A673 (cell line): ENCODE data around the gene SESN1. TPM values are rescaled to one million over a fixed set of nuclear protein-coding genes. Genes with fewer than 3 reads are reported as not detected.

Experiments used
- BruUV-seq: library from RNA; stranded (reverse); fragments of 400-500 nt; replicated peaks from 2 replicates; lab custom pipeline; 2021; lab: Mats Ljungman, UMichigan
- CTCF ChIA-PET: fragments of 300-600 bp; sonication (Branson Sonifier 250); formaldehyde crosslinking; loops from one replicate; lab custom pipeline; 2022; ENCODE audit warnings: antibody characterized with exemption; lab: Charles Lee
- POLR2A ChIA-PET: fragments of 300-600 bp; sonication (Branson Sonifier 250); formaldehyde crosslinking; loops from one replicate; lab custom pipeline; 2022; ENCODE audit warnings: antibody characterized with exemption; ENCODE audit not compliant: low non-redundant PET; lab: Charles Lee
- DNase-seq: peaks from one replicate; pipeline ENCODE4 v3.0.0-alpha.2; 2015; ENCODE audit warnings: low spot score
- H3K27ac ChIP-seq: fragments of 200-600 bp; sonication (generic); 2 replicates; pipeline ENCODE4 v1.5.1; 2016; ENCODE audit warnings: mixed run types, low read depth, mild to moderate bottlenecking, mixed read lengths, antibody characterized with exemption, low read length; ENCODE audit not compliant: poor library complexity, severe bottlenecking
- H3K27me3 ChIP-seq: fragments of 200-600 bp; sonication (generic); replicated peaks from 2 replicates; pipeline ENCODE4 v1.6.1; 2017; ENCODE audit warnings: mixed run types, low read depth, mild to moderate bottlenecking, mixed read lengths, antibody characterized with exemption, low read length; ENCODE audit not compliant: insufficient read depth, poor library complexity
- H3K36me3 ChIP-seq: fragments of 200-600 bp; sonication (generic); 2 replicates; pipeline ENCODE4 v1.6.1; 2016; ENCODE audit warnings: mixed run types, mild to moderate bottlenecking, mixed read lengths, antibody characterized with exemption, low read length; ENCODE audit not compliant: insufficient read depth, poor library complexity, severe bottlenecking
- H3K4me1 ChIP-seq: fragments of 200-600 bp; sonication (generic); 2 replicates; pipeline ENCODE4 v1.6.1; 2017; ENCODE audit warnings: mixed run types, mild to moderate bottlenecking, mixed read lengths, antibody characterized with exemption, low read length; ENCODE audit not compliant: insufficient read depth, poor library complexity, severe bottlenecking
- H3K4me3 ChIP-seq: fragments of 200-600 bp; sonication (generic); 2 replicates; pipeline ENCODE4 v1.5.1; 2016; ENCODE audit warnings: low read depth, mixed run types, mild to moderate bottlenecking, mixed read lengths, low read length; ENCODE audit not compliant: poor library complexity, severe bottlenecking
- H3K9me3 ChIP-seq: fragments of 200-600 bp; sonication (generic); 2 replicates; pipeline ENCODE4 v1.6.1; 2016; ENCODE audit warnings: mixed run types, low read depth, mild to moderate bottlenecking, mixed read lengths, antibody characterized with exemption, low read length; ENCODE audit not compliant: poor library complexity, severe bottlenecking
- EZH2 ChIP-seq: fragments of 200-600 bp; sonication (generic); IDR thresholded peaks from 2 replicates; pipeline ENCODE4 v1.6.1; 2017; ENCODE audit warnings: borderline replicate concordance, low read depth, mild to moderate bottlenecking, mixed read lengths, antibody characterized with exemption, low read length; ENCODE audit not compliant: poor library complexity, severe bottlenecking
- intact Hi-C: fragments of 100-400 bp; cut with micrococcal nuclease; formaldehyde crosslinking; loops from one replicate; pipeline ENCODE4 v1.10.0; 2022; ENCODE audit not compliant: unreplicated experiment
- total RNA-seq: library from RNA; stranded (reverse); gene quantifications from 2 replicates; pipeline ENCODE4 v1.2.3, GENCODE V29; 2021
- TF ChIP-seq, protein P1 (sequence below): fragments of 300-800, 200-600 bp; sonication (generic); conservative IDR thresholded peaks from 2 replicates; pipeline ENCODE4 v1.5.1; 2017; ENCODE audit warnings: low read depth, mild to moderate bottlenecking, antibody characterized with exemption, low read length, moderate library complexity, mixed read lengths

Gene SESN1
- total RNA-seq, 1 experiment from 2014 or later, result 4.1 TPM

DNA sequence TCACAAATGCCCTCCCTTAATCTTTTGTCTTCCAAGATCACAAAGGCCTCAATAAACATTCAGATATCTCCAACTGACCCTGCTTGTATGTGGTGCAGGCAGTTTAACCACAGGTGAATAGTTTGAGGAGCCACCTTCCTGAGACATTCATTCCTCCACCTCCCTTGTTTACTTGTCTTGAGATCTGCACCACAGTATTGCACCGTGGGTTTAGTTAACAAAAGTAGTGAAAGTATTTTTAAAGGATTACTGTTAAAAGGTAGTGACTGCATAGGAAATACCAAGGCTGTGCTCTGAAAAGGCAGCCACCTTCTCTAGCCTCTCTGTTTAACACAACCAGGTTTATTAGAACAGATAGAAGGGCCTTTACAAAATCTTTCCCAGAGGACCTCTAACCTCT lies 46.5 kb downstream of the SESN1 start:
- DNase-seq, result no peak
- intact Hi-C loops, result no loop called here
- no peaks in the 10 kb centered on the region for H3K36me3 ChIP-seq
- no peak overlapping the region for H3K4me3 ChIP-seq
- no peak for TF ChIP-seq EZH2
- TF ChIP-seq, protein P1, sequence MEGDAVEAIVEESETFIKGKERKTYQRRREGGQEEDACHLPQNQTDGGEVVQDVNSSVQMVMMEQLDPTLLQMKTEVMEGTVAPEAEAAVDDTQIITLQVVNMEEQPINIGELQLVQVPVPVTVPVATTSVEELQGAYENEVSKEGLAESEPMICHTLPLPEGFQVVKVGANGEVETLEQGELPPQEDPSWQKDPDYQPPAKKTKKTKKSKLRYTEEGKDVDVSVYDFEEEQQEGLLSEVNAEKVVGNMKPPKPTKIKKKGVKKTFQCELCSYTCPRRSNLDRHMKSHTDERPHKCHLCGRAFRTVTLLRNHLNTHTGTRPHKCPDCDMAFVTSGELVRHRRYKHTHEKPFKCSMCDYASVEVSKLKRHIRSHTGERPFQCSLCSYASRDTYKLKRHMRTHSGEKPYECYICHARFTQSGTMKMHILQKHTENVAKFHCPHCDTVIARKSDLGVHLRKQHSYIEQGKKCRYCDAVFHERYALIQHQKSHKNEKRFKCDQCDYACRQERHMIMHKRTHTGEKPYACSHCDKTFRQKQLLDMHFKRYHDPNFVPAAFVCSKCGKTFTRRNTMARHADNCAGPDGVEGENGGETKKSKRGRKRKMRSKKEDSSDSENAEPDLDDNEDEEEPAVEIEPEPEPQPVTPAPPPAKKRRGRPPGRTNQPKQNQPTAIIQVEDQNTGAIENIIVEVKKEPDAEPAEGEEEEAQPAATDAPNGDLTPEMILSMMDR, result no peak
- BruUV-seq, result no TSS peak
- H3K9me3 ChIP-seq, result no peaks in the 10 kb centered on the region
- CTCF ChIA-PET, result no interaction called here
- H3K27ac ChIP-seq, result no peak overlapping the region
- H3K4me1 ChIP-seq, result no peaks in the 10 kb centered on the region
- POLR2A ChIA-PET, result no interaction called here
- H3K27me3 ChIP-seq, result no peaks in the 10 kb centered on the region

DNA sequence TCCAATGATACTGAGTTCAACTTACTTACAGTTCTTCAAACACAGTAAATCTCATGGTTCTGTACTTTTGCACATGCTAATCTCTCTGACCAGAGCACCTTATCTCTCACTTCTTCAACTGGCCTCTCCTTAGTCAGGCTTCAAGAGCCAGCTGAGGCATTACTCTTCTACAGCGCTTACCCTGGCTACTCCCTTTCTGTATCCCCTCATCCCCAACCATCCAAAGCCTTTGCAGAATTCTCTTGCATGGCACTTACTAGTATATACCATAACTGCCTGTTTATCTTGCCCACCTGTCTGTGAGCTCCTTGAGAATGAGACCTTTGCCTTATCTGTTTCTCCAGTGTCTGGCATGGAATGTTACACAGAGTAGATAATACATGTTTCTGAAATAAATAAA lies 49.2 kb downstream of the SESN1 start:
- Histone ChIP-seq H3K36me3 (no peaks in the 10 kb centered on the region), H3K27ac (no peak overlapping the region), H3K4me1 (no peaks in the 10 kb centered on the region), H3K4me3 (no peak overlapping the region), H3K27me3 (no peaks in the 10 kb centered on the region), H3K9me3 (no peaks in the 10 kb centered on the region)
- ChIA-PET CTCF (no interaction called here), POLR2A (no interaction called here)
- no TSS peak for BruUV-seq
- no peak for DNase-seq
- intact Hi-C loops, result no loop called here
- TF ChIP-seq EZH2, result no peak
- TF ChIP-seq, protein P1, result no peak

DNA sequence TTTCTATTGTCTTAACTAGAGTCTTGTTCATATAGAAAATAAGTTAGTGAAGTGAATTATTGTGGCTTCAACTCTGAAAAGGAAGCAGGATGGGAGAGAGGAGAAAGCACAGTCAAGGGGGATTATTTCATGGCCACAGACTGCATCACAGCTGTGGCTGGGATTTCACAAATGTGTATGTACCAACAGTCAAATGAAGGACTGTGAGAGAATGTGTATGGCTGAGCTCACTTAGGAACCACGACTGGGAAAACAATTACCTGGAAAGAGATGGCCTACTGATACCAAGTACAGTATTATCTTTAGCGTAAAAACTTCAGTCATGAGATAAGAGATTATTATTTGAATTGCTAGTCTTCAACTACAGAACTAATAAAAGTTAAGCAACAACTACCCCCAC lies 54.9 kb downstream of the SESN1 start:
- no peak overlapping the region for H3K27ac ChIP-seq
- ChIA-PET POLR2A (no interaction called here), CTCF (interaction anchor here (0.6 kb wide), 1 partner anchor 991 kb away, joined by 3 read pairs; no protein-coding TSS in a partner anchor)
- intact Hi-C loops, result no loop called here
- no peaks in the 10 kb centered on the region for H3K4me1 ChIP-seq
- H3K36me3 ChIP-seq, result no peaks in the 10 kb centered on the region
- DNase-seq, result no peak
- no peaks in the 10 kb centered on the region for H3K9me3 ChIP-seq
- no peak overlapping the region for H3K4me3 ChIP-seq
- TF ChIP-seq EZH2, result no peak
- TF ChIP-seq, protein P1, result no peak
- BruUV-seq, result no TSS peak
- no peaks in the 10 kb centered on the region for H3K27me3 ChIP-seq
